ENCODE data around the gene CCDC51. TPM values are rescaled to one million over a fixed set of nuclear protein-coding genes. Genes with fewer than 3 reads are reported as not detected.
"Not testable (repeated sequence)": the region's sequence is repeated elsewhere in the genome, so short reads cannot be mapped to it uniquely, and the experiment has no call there.

CCDC51 gene
- polyA plus RNA-seq, 2 donors: 7.0 to 15.5 TPM

- Histone ChIP-seq H3K27me3 (ENCODE audit: control insufficient read depth in 1 of 2, insufficient read depth in 2 of 2, low read length in 2 of 2) (no peaks in the 10 kb centered on the region), H3K4me1 (ENCODE audit: control insufficient read depth in 2 of 2, insufficient read depth in 2 of 2, low read length in 1 of 2) (peaks cover 10% of the 10 kb centered on the region in 2 donors), H3K9me3 (ENCODE audit: control insufficient read depth in 2 of 2, insufficient read depth in 1 of 2, low read depth in 1 of 2, low read length in 1 of 2) (no peaks in the 10 kb centered on the region), H3K36me3 (ENCODE audit: control insufficient read depth in 2 of 2, insufficient read depth in 2 of 2, low read length in 1 of 2) (peaks cover 3 to 16% of the 10 kb centered on the region in 2 donors), H3K27ac (ENCODE audit: low read depth in 2 of 2, low read length in 1 of 2) (peak overlapping the region in 1 of 2 donors; percentile 17), H3K4me3 (ENCODE audit: low read depth in 1 of 2, low read length in 2 of 2) (no peak overlapping the region)
- 58 to 64% methylated on average over 4 of the region's 4 CpGs for WGBS, 2 donors
Measured at GRCh38 chr3:48474619-48475018, 34.7 kb upstream of the CCDC51 start.

- 96% methylated on average over 4 of the region's 4 CpGs for WGBS, 2 donors
- Histone ChIP-seq H3K4me1 (ENCODE audit: control insufficient read depth in 2 of 2, insufficient read depth in 2 of 2, low read length in 1 of 2) (peaks cover 15% of the 10 kb centered on the region in 2 donors), H3K36me3 (ENCODE audit: control insufficient read depth in 2 of 2, insufficient read depth in 2 of 2, low read length in 1 of 2) (peaks cover 3 to 19% of the 10 kb centered on the region in 2 donors)
- H3K27me3 ChIP-seq (ENCODE audit: control insufficient read depth in 1 of 2, insufficient read depth in 2 of 2, low read length in 2 of 2); H3K4me3 ChIP-seq (ENCODE audit: low read depth in 1 of 2, low read length in 2 of 2); H3K9me3 ChIP-seq (ENCODE audit: control insufficient read depth in 2 of 2, insufficient read depth in 1 of 2, low read depth in 1 of 2, low read length in 1 of 2); H3K27ac ChIP-seq (ENCODE audit: low read depth in 2 of 2, low read length in 1 of 2): not testable (repeated sequence)
Measured at GRCh38 chr3:48474031-48474430, 34.1 kb upstream of the CCDC51 start.

- H3K36me3 ChIP-seq (ENCODE audit: control insufficient read depth in 2 of 2, insufficient read depth in 2 of 2, low read length in 1 of 2): peaks cover 3 to 22% of the 10 kb centered on the region in 2 donors
- no peaks in the 10 kb centered on the region for H3K9me3 ChIP-seq (ENCODE audit: control insufficient read depth in 2 of 2, insufficient read depth in 1 of 2, low read depth in 1 of 2, low read length in 1 of 2)
- H3K4me3 ChIP-seq (ENCODE audit: low read depth in 1 of 2, low read length in 2 of 2): no peak overlapping the region
- H3K27ac ChIP-seq (ENCODE audit: low read depth in 2 of 2, low read length in 1 of 2): peak overlapping the region; percentile 97 to 100
- peaks cover 16 to 19% of the 10 kb centered on the region in 2 donors for H3K4me1 ChIP-seq (ENCODE audit: control insufficient read depth in 2 of 2, insufficient read depth in 2 of 2, low read length in 1 of 2)
- 62 to 64% methylated on average over 5 of the region's 5 CpGs for whole genome bisulfite sequencing, 2 donors
- H3K27me3 ChIP-seq (ENCODE audit: control insufficient read depth in 1 of 2, insufficient read depth in 2 of 2, low read length in 2 of 2): no peaks in the 10 kb centered on the region
Measured at GRCh38 chr3:48473617-48473952, 33.7 kb upstream of the CCDC51 start.

GRCh38 chr3:48472923-48473616, 33.2 kb upstream of the CCDC51 start:
- WGBS, 2 donors: 2 to 3% methylated on average over 17 of the region's 17 CpGs
- Histone ChIP-seq H3K27me3 (ENCODE audit: control insufficient read depth in 1 of 2, insufficient read depth in 2 of 2, low read length in 2 of 2) (no peaks in the 10 kb centered on the region), H3K4me1 (ENCODE audit: control insufficient read depth in 2 of 2, insufficient read depth in 2 of 2, low read length in 1 of 2) (peaks cover 16 to 23% of the 10 kb centered on the region in 2 donors), H3K4me3 (ENCODE audit: low read depth in 1 of 2, low read length in 2 of 2) (peak overlapping the region; percentile 58 to 72), H3K27ac (ENCODE audit: low read depth in 2 of 2, low read length in 1 of 2) (peak overlapping the region; percentile 97 to 100), H3K36me3 (ENCODE audit: control insufficient read depth in 2 of 2, insufficient read depth in 2 of 2, low read length in 1 of 2) (peaks cover 3 to 23% of the 10 kb centered on the region in 2 donors), H3K9me3 (ENCODE audit: control insufficient read depth in 2 of 2, insufficient read depth in 1 of 2, low read depth in 1 of 2, low read length in 1 of 2) (no peaks in the 10 kb centered on the region)

- Histone ChIP-seq H3K4me3 (ENCODE audit: low read depth in 1 of 2, low read length in 2 of 2) (peak overlapping the region; percentile 58 to 72), H3K4me1 (ENCODE audit: control insufficient read depth in 2 of 2, insufficient read depth in 2 of 2, low read length in 1 of 2) (peaks cover 19 to 25% of the 10 kb centered on the region in 2 donors), H3K36me3 (ENCODE audit: control insufficient read depth in 2 of 2, insufficient read depth in 2 of 2, low read length in 1 of 2) (peaks cover 8 to 20% of the 10 kb centered on the region in 2 donors), H3K9me3 (ENCODE audit: control insufficient read depth in 2 of 2, insufficient read depth in 1 of 2, low read depth in 1 of 2, low read length in 1 of 2) (no peaks in the 10 kb centered on the region), H3K27me3 (ENCODE audit: control insufficient read depth in 1 of 2, insufficient read depth in 2 of 2, low read length in 2 of 2) (no peaks in the 10 kb centered on the region), H3K27ac (ENCODE audit: low read depth in 2 of 2, low read length in 1 of 2) (peak overlapping the region; percentile 97 to 100)
- WGBS, 2 donors: 1 to 2% methylated on average over 5 of the region's 5 CpGs
Measured at GRCh38 chr3:48472673-48472922, 32.7 kb upstream of the CCDC51 start.

GRCh38 chr3:48470286-48470685, 30.4 kb upstream of the CCDC51 start:
- peak overlapping the region in 1 of 2 donors; percentile 51 for H3K27ac ChIP-seq (ENCODE audit: low read depth in 2 of 2, low read length in 1 of 2)
- H3K27me3 ChIP-seq (ENCODE audit: control insufficient read depth in 1 of 2, insufficient read depth in 2 of 2, low read length in 2 of 2): no peaks in the 10 kb centered on the region
- peaks cover 24 to 40% of the 10 kb centered on the region in 2 donors for H3K4me1 ChIP-seq (ENCODE audit: control insufficient read depth in 2 of 2, insufficient read depth in 2 of 2, low read length in 1 of 2)
- no peaks in the 10 kb centered on the region for H3K9me3 ChIP-seq (ENCODE audit: control insufficient read depth in 2 of 2, insufficient read depth in 1 of 2, low read depth in 1 of 2, low read length in 1 of 2)
- 35 to 40% methylated on average over 1 of the region's 1 CpG for WGBS, 2 donors
- peaks cover 13 to 24% of the 10 kb centered on the region in 2 donors for H3K36me3 ChIP-seq (ENCODE audit: control insufficient read depth in 2 of 2, insufficient read depth in 2 of 2, low read length in 1 of 2)
- H3K4me3 ChIP-seq (ENCODE audit: low read depth in 1 of 2, low read length in 2 of 2): no peak overlapping the region

GRCh38 chr3:48469046-48469915, 29.4 kb upstream of the CCDC51 start:
- Histone ChIP-seq H3K9me3 (ENCODE audit: control insufficient read depth in 2 of 2, insufficient read depth in 1 of 2, low read depth in 1 of 2, low read length in 1 of 2) (no peaks in the 10 kb centered on the region), H3K27ac (ENCODE audit: low read depth in 2 of 2, low read length in 1 of 2) (peak overlapping the region in 1 of 2 donors; percentile 63), H3K4me1 (ENCODE audit: control insufficient read depth in 2 of 2, insufficient read depth in 2 of 2, low read length in 1 of 2) (peaks cover 24 to 48% of the 10 kb centered on the region in 2 donors), H3K36me3 (ENCODE audit: control insufficient read depth in 2 of 2, insufficient read depth in 2 of 2, low read length in 1 of 2) (peaks cover 13 to 27% of the 10 kb centered on the region in 2 donors), H3K4me3 (ENCODE audit: low read depth in 1 of 2, low read length in 2 of 2) (no peak overlapping the region), H3K27me3 (ENCODE audit: control insufficient read depth in 1 of 2, insufficient read depth in 2 of 2, low read length in 2 of 2) (no peaks in the 10 kb centered on the region)
- WGBS, 2 donors: 65 to 69% methylated on average over 29 of the region's 29 CpGs

GRCh38 chr3:48468329-48468731, 28.4 kb upstream of the CCDC51 start:
- Histone ChIP-seq H3K4me3 (ENCODE audit: low read depth in 1 of 2, low read length in 2 of 2) (no peak overlapping the region), H3K27ac (ENCODE audit: low read depth in 2 of 2, low read length in 1 of 2) (peak overlapping the region in 1 of 2 donors; percentile 100), H3K36me3 (ENCODE audit: control insufficient read depth in 2 of 2, insufficient read depth in 2 of 2, low read length in 1 of 2) (peaks cover 13 to 28% of the 10 kb centered on the region in 2 donors), H3K9me3 (ENCODE audit: control insufficient read depth in 2 of 2, insufficient read depth in 1 of 2, low read depth in 1 of 2, low read length in 1 of 2) (no peaks in the 10 kb centered on the region), H3K4me1 (ENCODE audit: control insufficient read depth in 2 of 2, insufficient read depth in 2 of 2, low read length in 1 of 2) (peaks cover 24 to 46% of the 10 kb centered on the region in 2 donors), H3K27me3 (ENCODE audit: control insufficient read depth in 1 of 2, insufficient read depth in 2 of 2, low read length in 2 of 2) (no peaks in the 10 kb centered on the region)
- 39 to 47% methylated on average over 8 of the region's 8 CpGs for WGBS, 2 donors

GRCh38 chr3:48467473-48468267, 27.8 kb upstream of the CCDC51 start:
- no peaks in the 10 kb centered on the region for H3K9me3 ChIP-seq (ENCODE audit: control insufficient read depth in 2 of 2, insufficient read depth in 1 of 2, low read depth in 1 of 2, low read length in 1 of 2)
- peaks cover 13 to 28% of the 10 kb centered on the region in 2 donors for H3K36me3 ChIP-seq (ENCODE audit: control insufficient read depth in 2 of 2, insufficient read depth in 2 of 2, low read length in 1 of 2)
- H3K27me3 ChIP-seq (ENCODE audit: control insufficient read depth in 1 of 2, insufficient read depth in 2 of 2, low read length in 2 of 2): no peaks in the 10 kb centered on the region
- WGBS, 2 donors: 50 to 53% methylated on average over 7 of the region's 7 CpGs
- peak overlapping the region in 1 of 2 donors; percentile 53 for H3K4me3 ChIP-seq (ENCODE audit: low read depth in 1 of 2, low read length in 2 of 2)
- peaks cover 24 to 44% of the 10 kb centered on the region in 2 donors for H3K4me1 ChIP-seq (ENCODE audit: control insufficient read depth in 2 of 2, insufficient read depth in 2 of 2, low read length in 1 of 2)
- peak overlapping the region; percentile 99 to 100 for H3K27ac ChIP-seq (ENCODE audit: low read depth in 2 of 2, low read length in 1 of 2)

Measured in esophagus (tissue), 2 donors.